CD4-positive, alpha-beta memory T cell (primary cell): ENCODE data around the gene GAS7. TPM values are rescaled to one million over a fixed set of nuclear protein-coding genes. Genes with fewer than 3 reads are reported as not detected.

ENCODE experiments used
- CTCF ChIA-PET: fragments of 350-600 bp; sonication (Branson Sonifier 250); formaldehyde crosslinking; loops from one replicate; lab custom pipeline; 2021; ENCODE audit warnings: inconsistent platforms; ENCODE audit not compliant: partially characterized antibody; lab: Charles Lee
- POLR2A ChIA-PET: fragments of 350-600 bp; sonication (Branson Sonifier 250); formaldehyde crosslinking; loops from one replicate; lab custom pipeline; 2021; ENCODE audit not compliant: partially characterized antibody; lab: Charles Lee
- DNase-seq, 5 donors: peaks; one replicate each; pipeline versions ENCODE4 v3.0.0 to v3.0.0-alpha.2; 2020 to 2022; ENCODE audit warnings: mixed read lengths in 1 of 5
- H3K27ac ChIP-seq: one replicate; pipeline ENCODE4 v1.7.0; 2013; ENCODE audit warnings: low read depth, low read length
- H3K27me3 ChIP-seq: 2 replicates; pipeline ENCODE4 v1.7.0; 2013; ENCODE audit warnings: mild to moderate bottlenecking, low read length, moderate library complexity; ENCODE audit not compliant: insufficient read depth
- H3K36me3 ChIP-seq: 2 replicates; pipeline ENCODE4 v1.7.0; 2013; ENCODE audit warnings: mild to moderate bottlenecking, low read length, moderate library complexity; ENCODE audit not compliant: insufficient read depth
- H3K4me1 ChIP-seq: 2 replicates; pipeline ENCODE4 v1.7.0; 2013; ENCODE audit warnings: mild to moderate bottlenecking, low read length, moderate library complexity; ENCODE audit not compliant: insufficient read depth
- H3K4me3 ChIP-seq, 2 donors: one replicate each; pipeline ENCODE4 v1.7.0; 2013; ENCODE audit warnings: low read length in 2 of 2, mild to moderate bottlenecking in 1 of 2
- H3K9me3 ChIP-seq, 2 donors: one replicate each; pipeline ENCODE4 v1.7.0; 2013; ENCODE audit warnings: low read length in 2 of 2, control low read depth in 1 of 2; ENCODE audit not compliant: control insufficient read depth in 1 of 2
- H3K27ac Mint-ChIP-seq, 7 donors: one replicate each; pipeline ENCODE4 v1.8.0; 2020 to 2021; ENCODE audit warnings: mixed read lengths in 7 of 7, mild to moderate bottlenecking in 6 of 7, inconsistent platforms in 3 of 7, moderate library complexity in 3 of 7
- H3K27me3 Mint-ChIP-seq, 2 donors: one replicate each; pipeline ENCODE4 v1.8.0; 2020 to 2021; ENCODE audit warnings: mixed read lengths in 2 of 2
- H3K36me3 Mint-ChIP-seq, 2 donors: one replicate each; pipeline ENCODE4 v1.8.0; 2020 to 2021; ENCODE audit warnings: mixed read lengths in 2 of 2, inconsistent platforms in 1 of 2, mild to moderate bottlenecking in 1 of 2
- H3K4me1 Mint-ChIP-seq, 4 donors: one replicate each; pipeline ENCODE4 v1.8.0; 2020 to 2021; ENCODE audit warnings: mixed read lengths in 4 of 4, mild to moderate bottlenecking in 1 of 4
- H3K4me3 Mint-ChIP-seq, 8 donors: one replicate each; pipeline ENCODE4 v1.8.0; 2020 to 2021; ENCODE audit warnings: mixed read lengths in 8 of 8, mild to moderate bottlenecking in 7 of 8, moderate library complexity in 6 of 8, inconsistent platforms in 3 of 8
- H3K9me3 Mint-ChIP-seq, 8 donors: one replicate each; pipeline ENCODE4 v1.8.0; 2020 to 2021; ENCODE audit warnings: mixed read lengths in 8 of 8, mild to moderate bottlenecking in 5 of 8, inconsistent platforms in 3 of 8, moderate library complexity in 1 of 8
- intact Hi-C: fragments of 100-400 bp; cut with micrococcal nuclease; formaldehyde crosslinking; loops from one replicate; pipeline ENCODE4 v1.15.1; 2023
- polyA plus RNA-seq, 2 donors: library from polyadenylated mRNA; unstranded; fragments of 300-500 nt; fragmentation: Illumina TruSeq; gene quantifications; one replicate each; pipeline ENCODE4 v1.2.3, GENCODE V29; 2021
- total RNA-seq, 2 experiments: library from RNA; stranded (reverse); gene quantifications; one replicate each; pipeline ENCODE4 v1.2.3, GENCODE V29; 2021

The GAS7 gene
- total and polyA plus RNA-seq, 4 experiments from 2014 or later: 0.42 to 5.2 (median 3.0) TPM

DNA sequence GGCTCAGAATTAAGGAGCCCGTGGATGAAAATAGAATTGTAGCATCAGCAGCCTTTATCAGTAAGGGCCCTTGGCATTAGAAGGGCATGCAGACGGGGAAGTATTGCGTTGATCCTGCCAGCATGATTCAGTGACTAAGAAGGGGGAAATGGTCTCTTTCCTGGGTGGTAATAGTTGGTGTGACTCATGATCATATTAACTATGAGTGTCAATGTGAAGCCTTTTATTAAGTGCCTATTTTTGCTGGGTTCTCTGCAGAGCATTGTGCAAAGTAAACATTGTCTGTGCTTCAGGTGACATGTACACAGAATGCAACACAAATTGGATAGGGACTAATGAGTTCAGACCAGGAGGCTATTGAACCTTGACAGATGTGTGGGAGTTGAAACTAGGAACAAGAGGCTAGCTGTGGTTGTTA lies 317.8 kb downstream of the GAS7 start:
- no peaks in the 10 kb centered on the region for H3K36me3 ChIP-seq
- H3K27me3 ChIP-seq: no peaks in the 10 kb centered on the region
- no peaks in the 10 kb centered on the region for H3K27me3 Mint-ChIP-seq
- no peaks in the 10 kb centered on the region for H3K4me1 ChIP-seq
- no peak overlapping the region for H3K4me3 Mint-ChIP-seq
- peaks cover 1 to 40% (median 28%) of the 10 kb centered on the region in 8 donors for H3K9me3 Mint-ChIP-seq
- intact Hi-C loops: no loop called here
- peaks cover 0 to 1% of the 10 kb centered on the region in 2 donors for H3K36me3 Mint-ChIP-seq
- H3K4me3 ChIP-seq: no peak overlapping the region
- ChIA-PET CTCF (no interaction called here), POLR2A (no interaction called here)
- H3K9me3 ChIP-seq: peaks cover 4 to 5% of the 10 kb centered on the region in 2 donors
- no peak overlapping the region for H3K27ac Mint-ChIP-seq
- no peak for DNase-seq
- H3K27ac ChIP-seq: no peak overlapping the region
- no peaks in the 10 kb centered on the region for H3K4me1 Mint-ChIP-seq

GRCh38 chr17:9878786-9879525 lies 319.4 kb downstream of the GAS7 start:
- POLR2A ChIA-PET: no interaction called here
- Histone ChIP-seq H3K27ac (no peak overlapping the region), H3K4me3 (no peak overlapping the region), H3K9me3 (peaks cover 4 to 5% of the 10 kb centered on the region in 2 donors), H3K36me3 (no peaks in the 10 kb centered on the region), H3K27me3 (no peaks in the 10 kb centered on the region), H3K4me1 (no peaks in the 10 kb centered on the region)
- no peak overlapping the region for H3K4me3 Mint-ChIP-seq
- H3K36me3 Mint-ChIP-seq: peaks cover 0 to 1% of the 10 kb centered on the region in 2 donors
- H3K9me3 Mint-ChIP-seq: peaks cover 0 to 34% (median 26%) of the 10 kb centered on the region in 8 donors
- no peak for DNase-seq
- intact Hi-C loops: no loop called here
- CTCF ChIA-PET: no interaction called here
- no peak overlapping the region for H3K27ac Mint-ChIP-seq
- peaks cover 0 to 6% of the 10 kb centered on the region in 2 donors for H3K27me3 Mint-ChIP-seq
- H3K4me1 Mint-ChIP-seq: no peaks in the 10 kb centered on the region

DNA sequence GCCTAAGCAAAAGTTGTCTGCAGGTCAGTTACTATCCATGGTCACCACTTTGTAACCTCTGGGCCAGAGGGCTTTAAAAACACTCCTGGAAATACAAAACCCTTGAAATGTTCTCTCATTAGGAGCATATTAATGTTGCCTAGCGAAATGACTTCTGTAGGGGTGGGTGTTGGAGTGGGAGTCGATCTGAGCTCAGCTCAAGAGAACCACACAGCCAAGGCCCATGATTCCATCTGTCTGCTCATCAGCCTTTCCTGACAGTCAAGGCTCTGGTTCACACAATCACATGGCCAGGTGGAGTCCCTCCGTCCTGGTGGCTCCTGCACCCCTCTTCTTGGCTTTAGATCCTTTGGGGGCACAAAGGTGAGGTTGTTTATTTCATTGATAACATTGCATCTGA lies 320.1 kb downstream of the GAS7 start:
- Mint-ChIP-seq H3K4me1 (no peaks in the 10 kb centered on the region), H3K9me3 (peaks cover 0 to 32% (median 22%) of the 10 kb centered on the region in 8 donors), H3K4me3 (no peak overlapping the region), H3K27me3 (peaks cover 0 to 6% of the 10 kb centered on the region in 2 donors), H3K27ac (no peak overlapping the region), H3K36me3 (peaks cover 0 to 1% of the 10 kb centered on the region in 2 donors)
- no peak overlapping the region for H3K27ac ChIP-seq
- CTCF ChIA-PET: no interaction called here
- H3K27me3 ChIP-seq: no peaks in the 10 kb centered on the region
- no peaks in the 10 kb centered on the region for H3K4me1 ChIP-seq
- no peaks in the 10 kb centered on the region for H3K36me3 ChIP-seq
- intact Hi-C loops: no loop called here
- no peak overlapping the region for H3K4me3 ChIP-seq
- POLR2A ChIA-PET: no interaction called here
- peaks cover 4 to 5% of the 10 kb centered on the region in 2 donors for H3K9me3 ChIP-seq
- DNase-seq: no peak

GRCh38 chr17:9875441-9875840 lies 323.0 kb downstream of the GAS7 start:
- no peaks in the 10 kb centered on the region for H3K36me3 ChIP-seq
- H3K4me1 ChIP-seq: no peaks in the 10 kb centered on the region
- POLR2A ChIA-PET: no interaction called here
- no peak for DNase-seq
- Mint-ChIP-seq H3K9me3 (peaks cover 0 to 7% (median 2%) of the 10 kb centered on the region in 8 donors), H3K4me1 (no peaks in the 10 kb centered on the region), H3K4me3 (no peak overlapping the region), H3K27ac (no peak overlapping the region), H3K27me3 (peaks cover 0 to 6% of the 10 kb centered on the region in 2 donors), H3K36me3 (no peaks in the 10 kb centered on the region)
- no peaks in the 10 kb centered on the region for H3K27me3 ChIP-seq
- no peaks in the 10 kb centered on the region for H3K9me3 ChIP-seq
- intact Hi-C loops: no loop called here
- H3K4me3 ChIP-seq: no peak overlapping the region
- CTCF ChIA-PET: no interaction called here
- H3K27ac ChIP-seq: no peak overlapping the region

DNA sequence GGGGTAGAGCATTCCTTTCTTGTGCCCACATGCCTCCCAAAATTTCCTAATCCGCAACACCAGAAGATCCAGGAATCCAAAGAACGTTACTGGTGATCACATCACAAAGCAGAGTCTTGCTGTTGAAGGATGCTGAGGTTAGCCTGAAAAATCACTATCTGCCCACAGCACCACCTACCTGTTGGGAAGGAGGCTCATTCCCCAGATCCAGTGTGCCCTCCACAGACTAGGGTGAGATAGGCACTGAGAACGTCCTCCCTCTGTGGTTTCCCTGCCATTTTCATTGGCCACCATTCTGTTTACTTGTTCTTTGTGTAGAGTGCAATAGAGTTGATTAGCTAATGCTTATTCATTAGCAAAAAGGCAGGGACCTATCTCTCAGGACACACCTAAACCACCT lies 323.7 kb downstream of the GAS7 start:
- H3K27ac ChIP-seq: no peak overlapping the region
- H3K9me3 ChIP-seq: no peaks in the 10 kb centered on the region
- ChIA-PET POLR2A (no interaction called here), CTCF (no interaction called here)
- Mint-ChIP-seq H3K4me1 (no peaks in the 10 kb centered on the region), H3K27ac (no peak overlapping the region), H3K27me3 (peaks cover 0 to 6% of the 10 kb centered on the region in 2 donors), H3K4me3 (no peak overlapping the region), H3K36me3 (no peaks in the 10 kb centered on the region), H3K9me3 (peaks cover 0 to 3% (median 0%) of the 10 kb centered on the region in 8 donors)
- H3K36me3 ChIP-seq: no peaks in the 10 kb centered on the region
- H3K27me3 ChIP-seq: no peaks in the 10 kb centered on the region
- no peak for DNase-seq
- intact Hi-C loops: no loop called here
- H3K4me1 ChIP-seq: no peaks in the 10 kb centered on the region
- H3K4me3 ChIP-seq: no peak overlapping the region

- H3K27ac Mint-ChIP-seq: no peak overlapping the region
- H3K9me3 Mint-ChIP-seq: no peaks in the 10 kb centered on the region
- Histone ChIP-seq H3K4me1 (no peaks in the 10 kb centered on the region), H3K9me3 (no peaks in the 10 kb centered on the region), H3K36me3 (no peaks in the 10 kb centered on the region), H3K27ac (no peak overlapping the region), H3K27me3 (no peaks in the 10 kb centered on the region), H3K4me3 (no peak overlapping the region)
- intact Hi-C loops: no loop called here
- peaks cover 0 to 6% of the 10 kb centered on the region in 2 donors for H3K27me3 Mint-ChIP-seq
- no peak overlapping the region for H3K4me3 Mint-ChIP-seq
- ChIA-PET POLR2A (no interaction called here), CTCF (no interaction called here)
- H3K4me1 Mint-ChIP-seq: no peaks in the 10 kb centered on the region
- DNase-seq: no peak
- H3K36me3 Mint-ChIP-seq: no peaks in the 10 kb centered on the region
These were observed 325.6 kb downstream of the GAS7 start for GRCh38 chr17:9872852-9873251.

GRCh38 chr17:9868552-9868951 lies 329.9 kb downstream of the GAS7 start:
- Mint-ChIP-seq H3K36me3 (no peaks in the 10 kb centered on the region), H3K27ac (no peak overlapping the region), H3K4me1 (no peaks in the 10 kb centered on the region), H3K9me3 (peaks cover 0 to 7% (median under 1%) of the 10 kb centered on the region in 8 donors), H3K4me3 (no peak overlapping the region), H3K27me3 (peaks cover 0 to 3% of the 10 kb centered on the region in 2 donors)
- Histone ChIP-seq H3K27ac (no peak overlapping the region), H3K4me1 (no peaks in the 10 kb centered on the region), H3K36me3 (no peaks in the 10 kb centered on the region), H3K27me3 (no peaks in the 10 kb centered on the region), H3K9me3 (no peaks in the 10 kb centered on the region), H3K4me3 (no peak overlapping the region)
- intact Hi-C loops: no loop called here
- ChIA-PET CTCF (no interaction called here), POLR2A (no interaction called here)
- DNase-seq: no peak
